GM12878 (cell line): ENCODE results near the gene EIF4E. TPM values are rescaled to one million over a fixed set of nuclear protein-coding genes. Genes with fewer than 3 reads are reported as not detected.

Source experiments
- ATAC-seq: fragments of 200-7000 bp; cut with Tn5 transposase; 3 replicates; pipeline ENCODE4 v1.9.1; 2020; ENCODE audit warnings: mild to moderate bottlenecking, moderate library complexity
- BruUV-seq: library from RNA; stranded (reverse); fragments of 400-500 nt; replicated peaks from 2 replicates; lab custom pipeline; 2021; lab: Mats Ljungman, UMichigan
- CTCF ChIA-PET: fragments of 300-600 bp; sonication (Branson Sonifier 250); formaldehyde crosslinking; extraction: SDS; loops from one replicate; lab custom pipeline; 2021; ENCODE audit warnings: inconsistent platforms; lab: Yijun Ruan, JAX
- POLR2A ChIA-PET: fragments of 350-600 bp; formaldehyde crosslinking; extraction: SDS; loops from one replicate; lab custom pipeline; 2021; ENCODE audit warnings: inconsistent platforms; lab: Charles Lee
- RAD21 ChIA-PET: fragments of 300-600 bp; sonication (Branson Sonifier 250); formaldehyde crosslinking; loops from one replicate; lab custom pipeline; 2023; ENCODE audit warnings: antibody characterized with exemption; ENCODE audit not compliant: unreplicated experiment; lab: Charles Lee
- SMC1A ChIA-PET: fragments of 300-600 bp; sonication (Branson Sonifier 250); formaldehyde crosslinking; loops from one replicate; lab custom pipeline; 2023; ENCODE audit not compliant: unreplicated experiment, uncharacterized antibody; lab: Charles Lee
- DNase-seq: peaks from one replicate; pipeline ENCODE4 v3.0.0-alpha.2; 2011; ENCODE audit warnings: low read depth, low spot score
- FAIRE-seq: peaks from 3 replicates; lab custom pipeline; 2011; peaks lifted over from hg19 to GRCh38; lab: Jason Lieb, UNC
- H2AFZ ChIP-seq: 2 replicates; pipeline ENCODE4 v1.6.0; 2011; ENCODE audit warnings: low read depth, low read length, control low read depth; ENCODE audit not compliant: control insufficient read depth
- H3K27ac ChIP-seq: 2 replicates; pipeline ENCODE4 v1.5.1; 2011; ENCODE audit warnings: control low read depth; ENCODE audit not compliant: control insufficient read depth, insufficient read depth
- H3K27me3 ChIP-seq, 2 experiments: replicated peaks in 1 of 2; 2 replicates each; pipeline versions ENCODE4 v1.6.0 to v1.6.1; 2011; ENCODE audit warnings: low read length in 1 of 2; ENCODE audit not compliant: control insufficient read depth in 2 of 2, insufficient read depth in 2 of 2
- H3K36me3 ChIP-seq, 2 experiments: 2 replicates each; pipeline ENCODE4 v1.5.1; 2011; ENCODE audit warnings: low read length in 1 of 2; ENCODE audit not compliant: control insufficient read depth in 2 of 2, insufficient read depth in 2 of 2
- H3K4me1 ChIP-seq: 2 replicates; pipeline ENCODE4 v1.6.1; 2011; ENCODE audit warnings: mild to moderate bottlenecking, low read length, moderate library complexity, mixed read lengths; ENCODE audit not compliant: control insufficient read depth, insufficient read depth
- H3K4me2 ChIP-seq: 2 replicates; pipeline ENCODE4 v1.6.0; 2011; ENCODE audit warnings: control low read depth; ENCODE audit not compliant: control insufficient read depth, insufficient read depth
- H3K4me3 ChIP-seq: fragments of 200-600 bp; sonication (generic); 2 replicates; pipeline ENCODE4 v1.5.1; 2016
- H3K79me2 ChIP-seq: 2 replicates; pipeline ENCODE4 v1.6.0; 2011; ENCODE audit warnings: low read length; ENCODE audit not compliant: control insufficient read depth, insufficient read depth
- H3K9ac ChIP-seq: 2 replicates; pipeline ENCODE4 v1.8.0; 2011; ENCODE audit warnings: low read length, control low read depth, mixed read lengths; ENCODE audit not compliant: control insufficient read depth, insufficient read depth
- H3K9me3 ChIP-seq: replicated peaks from 3 replicates; pipeline ENCODE4 v1.5.1; 2011; ENCODE audit warnings: mild to moderate bottlenecking, low read length; ENCODE audit not compliant: control insufficient read depth, insufficient read depth
- H4K20me1 ChIP-seq: 2 replicates; pipeline ENCODE4 v1.6.0; 2011; ENCODE audit not compliant: control insufficient read depth, insufficient read depth
- CHD4 ChIP-seq: fragments of 200-600 bp; sonication (generic); IDR thresholded peaks from 2 replicates; pipeline ENCODE4 v1.6.1; 2016; ENCODE audit warnings: mild to moderate bottlenecking
- MXI1 ChIP-seq: fragments of 150-350 bp; IDR thresholded peaks from 2 replicates; pipeline ENCODE4 v1.6.1; 2011; ENCODE audit warnings: low read depth, mild to moderate bottlenecking, inconsistent platforms, low read length, improper control_type of control experiment
- MYB ChIP-seq: fragments of 150-350 bp; IDR thresholded peaks from 2 replicates; pipeline ENCODE4 v1.6.1; 2014; ENCODE audit warnings: mild to moderate bottlenecking, low read depth, low read length, borderline replicate concordance
- SPI1 ChIP-seq: IDR thresholded peaks from 2 replicates; pipeline ENCODE4 v1.6.1; 2011; ENCODE audit warnings: low read depth, mild to moderate bottlenecking, low read length, moderate library complexity, borderline replicate concordance; ENCODE audit not compliant: insufficient read depth
- STAT1 ChIP-seq: fragments of 450-650 bp; conservative IDR thresholded peaks from 2 replicates; pipeline ENCODE4 v1.6.1; 2014; ENCODE audit warnings: antibody characterized with exemption, mild to moderate bottlenecking
- TCF3 ChIP-seq: IDR thresholded peaks from 2 replicates; pipeline ENCODE4 v1.6.1; 2012; ENCODE audit warnings: low read depth, mild to moderate bottlenecking, low read length, borderline replicate concordance; ENCODE audit not compliant: insufficient read depth
- ZNF384 ChIP-seq: IDR thresholded peaks from 2 replicates; pipeline ENCODE4 v1.6.1; 2012; ENCODE audit warnings: low read depth, mild to moderate bottlenecking, low read length, improper control_type of control experiment, borderline replicate concordance
- ZZZ3 ChIP-seq: IDR thresholded peaks from 2 replicates; pipeline ENCODE4 v1.6.1; 2011; ENCODE audit warnings: low read depth; ENCODE audit not compliant: control insufficient read depth, insufficient read length
- WGBS: methylation state at CpG from one replicate; pipeline ENCODE4 v1.1.6; 2016; ENCODE audit warnings: low lambda C conversion rate; ENCODE audit not compliant: insufficient replicate concordance, insufficient coverage; ENCODE audit errors: missing lambda C conversion rate; 5-methylcytosine and 5-hydroxymethylcytosine counted together
- in situ Hi-C: fragments of 300-500 bp; cut with MboI; formaldehyde crosslinking; loops from 9 replicates; pipeline ENCODE4 v1.14.3; 2018; ENCODE audit warnings: mixed read lengths
- intact Hi-C: fragments of 100-400 bp; cut with micrococcal nuclease; formaldehyde crosslinking; loops from one replicate; pipeline ENCODE4 v1.14.2; 2022; ENCODE audit not compliant: unreplicated experiment
- polyA plus RNA-seq, 11 experiments: library from polyadenylated mRNA; depleted of rRNA in 4 of 11; unstranded in 6 of 11; stranded (reverse) in 5 of 11; fragments of >200 nt; fragmentation: Nextera tagmentation in 4 of 11; fragmentation: Illumina TruSeq in 1 of 11; extraction: Ambion mirVana in 4 of 11; extraction: Trizol in 1 of 11; gene quantifications; 1 replicate in 1 of 11; 2 replicates in 10 of 11; pipeline versions ENCODE4 v1.2.1 to v1.2.3, GENCODE V29; 2011 to 2016; ENCODE audit warnings: inconsistent platforms in 2 of 11, missing spikeins in 2 of 11, low read depth in 1 of 11
- total RNA-seq, 4 experiments: library from RNA; depleted of rRNA in 3 of 4; stranded (reverse); fragments of >200 nt in 3 of 4; fragmentation: Illumina TruSeq in 1 of 4; extraction: Trizol in 1 of 4; gene quantifications; 2 replicates each; pipeline versions ENCODE4 v1.2.1 to v1.2.3, GENCODE V29; 2013 to 2021
- TF ChIP-seq, protein P1 (sequence below): IDR thresholded peaks from 2 replicates; pipeline ENCODE4 v1.6.1; 2012; ENCODE audit warnings: low read depth, low read length, improper control_type of control experiment
- TF ChIP-seq, protein P2 (sequence below): IDR thresholded peaks from 2 replicates; pipeline ENCODE4 v1.6.1; 2011; ENCODE audit warnings: borderline replicate concordance, low read depth, mild to moderate bottlenecking, moderate library complexity, mixed read lengths, low read length; ENCODE audit not compliant: insufficient read depth; ENCODE audit errors: extremely low read length
- TF ChIP-seq, protein P3 (sequence below): IDR thresholded peaks from 2 replicates; pipeline ENCODE4 v1.6.1; 2012; ENCODE audit warnings: mild to moderate bottlenecking, low read depth, low read length
- TF ChIP-seq, protein P4 (sequence below): IDR thresholded peaks from 2 replicates; pipeline ENCODE4 v1.6.1; 2011; ENCODE audit warnings: mild to moderate bottlenecking, low read depth, low read length, moderate library complexity; ENCODE audit not compliant: insufficient replicate concordance

Gene EIF4E
- total and polyA plus RNA-seq, 10 of the 15 experiments (the other 5 are each of a cell fraction or from before 2014, with no cell fraction given), result 104 to 372 (median 163) TPM

DNA sequence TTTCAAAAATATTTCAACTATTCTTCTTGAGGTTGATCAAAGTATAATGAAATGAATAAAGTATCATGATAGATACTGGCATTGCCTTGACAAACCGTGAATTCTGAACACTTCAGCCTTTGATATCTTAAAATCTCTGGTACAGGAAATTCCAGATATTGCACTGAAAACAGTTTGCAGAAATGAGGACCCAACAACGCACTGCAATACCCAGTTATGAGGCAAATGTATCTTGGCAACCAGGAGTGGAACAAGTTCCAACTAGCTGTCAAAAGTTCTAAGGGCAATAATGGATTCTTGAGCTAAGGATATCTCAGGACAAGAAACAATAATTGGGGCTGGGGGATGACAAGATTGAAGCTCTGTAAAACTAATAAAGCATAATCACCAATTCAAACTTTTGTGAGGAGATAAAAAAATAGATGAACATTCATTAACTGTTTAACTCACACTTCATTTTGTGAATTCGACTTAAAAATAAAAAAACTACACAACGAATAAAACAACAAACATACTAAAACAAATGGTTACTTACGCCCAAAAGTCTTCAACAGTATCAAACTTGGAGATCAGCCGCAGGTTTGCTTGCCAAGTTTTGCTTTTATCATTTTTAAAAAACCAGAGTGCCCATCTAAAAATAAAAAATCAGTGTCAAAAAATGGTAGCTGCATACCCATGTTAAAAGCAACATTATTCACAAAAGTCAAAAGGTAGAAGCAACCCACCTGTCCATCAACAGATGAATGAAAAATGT, 38.1 kb downstream of the EIF4E start:
- Histone ChIP-seq H3K4me1 (no peaks in the 10 kb centered on the region), H3K4me3 (no peak overlapping the region), H2AFZ (no peak overlapping the region), H3K27ac (no peak overlapping the region), H3K36me3 (peaks cover 0 to 24% of the 10 kb centered on the region in 2 experiments), H3K27me3 (no peaks in the 10 kb centered on the region), H3K9me3 (no peaks in the 10 kb centered on the region), H4K20me1 (no peaks in the 10 kb centered on the region; the same call in 1 of the 2 replicates), H3K4me2 (no peak overlapping the region), H3K79me2 (peaks cover 1% of the 10 kb centered on the region), H3K9ac (no peak overlapping the region)
- TF ChIP-seq SPI1, result no peak
- no peak for TF ChIP-seq TCF3
- TF ChIP-seq ZNF384, result no peak
- TF ChIP-seq STAT1, result no peak
- no peak for TF ChIP-seq CHD4
- TF ChIP-seq, protein P1, sequence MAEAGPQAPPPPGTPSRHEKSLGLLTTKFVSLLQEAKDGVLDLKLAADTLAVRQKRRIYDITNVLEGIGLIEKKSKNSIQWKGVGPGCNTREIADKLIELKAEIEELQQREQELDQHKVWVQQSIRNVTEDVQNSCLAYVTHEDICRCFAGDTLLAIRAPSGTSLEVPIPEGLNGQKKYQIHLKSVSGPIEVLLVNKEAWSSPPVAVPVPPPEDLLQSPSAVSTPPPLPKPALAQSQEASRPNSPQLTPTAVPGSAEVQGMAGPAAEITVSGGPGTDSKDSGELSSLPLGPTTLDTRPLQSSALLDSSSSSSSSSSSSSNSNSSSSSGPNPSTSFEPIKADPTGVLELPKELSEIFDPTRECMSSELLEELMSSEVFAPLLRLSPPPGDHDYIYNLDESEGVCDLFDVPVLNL, result no peak
- TF ChIP-seq, protein P2, sequence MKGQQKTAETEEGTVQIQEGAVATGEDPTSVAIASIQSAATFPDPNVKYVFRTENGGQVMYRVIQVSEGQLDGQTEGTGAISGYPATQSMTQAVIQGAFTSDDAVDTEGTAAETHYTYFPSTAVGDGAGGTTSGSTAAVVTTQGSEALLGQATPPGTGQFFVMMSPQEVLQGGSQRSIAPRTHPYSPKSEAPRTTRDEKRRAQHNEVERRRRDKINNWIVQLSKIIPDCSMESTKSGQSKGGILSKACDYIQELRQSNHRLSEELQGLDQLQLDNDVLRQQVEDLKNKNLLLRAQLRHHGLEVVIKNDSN, result no peak
- no peak for TF ChIP-seq MXI1
- no peak for TF ChIP-seq ZZZ3
- TF ChIP-seq, protein P3, sequence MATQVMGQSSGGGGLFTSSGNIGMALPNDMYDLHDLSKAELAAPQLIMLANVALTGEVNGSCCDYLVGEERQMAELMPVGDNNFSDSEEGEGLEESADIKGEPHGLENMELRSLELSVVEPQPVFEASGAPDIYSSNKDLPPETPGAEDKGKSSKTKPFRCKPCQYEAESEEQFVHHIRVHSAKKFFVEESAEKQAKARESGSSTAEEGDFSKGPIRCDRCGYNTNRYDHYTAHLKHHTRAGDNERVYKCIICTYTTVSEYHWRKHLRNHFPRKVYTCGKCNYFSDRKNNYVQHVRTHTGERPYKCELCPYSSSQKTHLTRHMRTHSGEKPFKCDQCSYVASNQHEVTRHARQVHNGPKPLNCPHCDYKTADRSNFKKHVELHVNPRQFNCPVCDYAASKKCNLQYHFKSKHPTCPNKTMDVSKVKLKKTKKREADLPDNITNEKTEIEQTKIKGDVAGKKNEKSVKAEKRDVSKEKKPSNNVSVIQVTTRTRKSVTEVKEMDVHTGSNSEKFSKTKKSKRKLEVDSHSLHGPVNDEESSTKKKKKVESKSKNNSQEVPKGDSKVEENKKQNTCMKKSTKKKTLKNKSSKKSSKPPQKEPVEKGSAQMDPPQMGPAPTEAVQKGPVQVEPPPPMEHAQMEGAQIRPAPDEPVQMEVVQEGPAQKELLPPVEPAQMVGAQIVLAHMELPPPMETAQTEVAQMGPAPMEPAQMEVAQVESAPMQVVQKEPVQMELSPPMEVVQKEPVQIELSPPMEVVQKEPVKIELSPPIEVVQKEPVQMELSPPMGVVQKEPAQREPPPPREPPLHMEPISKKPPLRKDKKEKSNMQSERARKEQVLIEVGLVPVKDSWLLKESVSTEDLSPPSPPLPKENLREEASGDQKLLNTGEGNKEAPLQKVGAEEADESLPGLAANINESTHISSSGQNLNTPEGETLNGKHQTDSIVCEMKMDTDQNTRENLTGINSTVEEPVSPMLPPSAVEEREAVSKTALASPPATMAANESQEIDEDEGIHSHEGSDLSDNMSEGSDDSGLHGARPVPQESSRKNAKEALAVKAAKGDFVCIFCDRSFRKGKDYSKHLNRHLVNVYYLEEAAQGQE, result no peak
- TF ChIP-seq, protein P4, sequence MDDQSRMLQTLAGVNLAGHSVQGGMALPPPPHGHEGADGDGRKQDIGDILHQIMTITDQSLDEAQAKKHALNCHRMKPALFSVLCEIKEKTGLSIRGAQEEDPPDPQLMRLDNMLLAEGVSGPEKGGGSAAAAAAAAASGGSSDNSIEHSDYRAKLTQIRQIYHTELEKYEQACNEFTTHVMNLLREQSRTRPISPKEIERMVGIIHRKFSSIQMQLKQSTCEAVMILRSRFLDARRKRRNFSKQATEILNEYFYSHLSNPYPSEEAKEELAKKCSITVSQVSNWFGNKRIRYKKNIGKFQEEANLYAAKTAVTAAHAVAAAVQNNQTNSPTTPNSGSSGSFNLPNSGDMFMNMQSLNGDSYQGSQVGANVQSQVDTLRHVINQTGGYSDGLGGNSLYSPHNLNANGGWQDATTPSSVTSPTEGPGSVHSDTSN, result no peak
- no peak for TF ChIP-seq MYB
- no peak for ATAC-seq
- ChIA-PET POLR2A (no interaction called here), CTCF (no interaction called here), RAD21 (interaction anchor here (1.0 kb wide), 1 partner anchor 104 kb away, joined by 3 read pairs; the partner anchor contains the start of gene METAP1), SMC1A (no interaction called here)
- intact Hi-C loops, result no loop called here
- no TSS peak for BruUV-seq
- 98% methylated on average over 6 of the region's 6 CpGs for WGBS
- in situ Hi-C loops, result no loop called here
- FAIRE-seq, result no peak
- DNase-seq, result no peak
